GM18868 (cell line): ENCODE measurements around the gene ADPRM.

Source experiments
- ATAC-seq: cut with Tn5 transposase; IDR thresholded peaks from one replicate; pipeline ENCODE4 v1.9.1; 2021; ENCODE audit warnings: mild to moderate bottlenecking, moderate library complexity; ENCODE audit not compliant: unreplicated experiment

Gene ADPRM

GRCh38 chr17:10738521-10739258 is 41.3 kb downstream of the ADPRM start:
- no peak for ATAC-seq

- no peak for ATAC-seq
These were observed 42.0 kb downstream of the ADPRM start for GRCh38 chr17:10739386-10739785.

- no peak for ATAC-seq
These were observed 44.2 kb downstream of the ADPRM start for GRCh38 chr17:10741416-10742135.

GRCh38 chr17:10742431-10742830 is 45.0 kb downstream of the ADPRM start:
- no peak for ATAC-seq

DNA sequence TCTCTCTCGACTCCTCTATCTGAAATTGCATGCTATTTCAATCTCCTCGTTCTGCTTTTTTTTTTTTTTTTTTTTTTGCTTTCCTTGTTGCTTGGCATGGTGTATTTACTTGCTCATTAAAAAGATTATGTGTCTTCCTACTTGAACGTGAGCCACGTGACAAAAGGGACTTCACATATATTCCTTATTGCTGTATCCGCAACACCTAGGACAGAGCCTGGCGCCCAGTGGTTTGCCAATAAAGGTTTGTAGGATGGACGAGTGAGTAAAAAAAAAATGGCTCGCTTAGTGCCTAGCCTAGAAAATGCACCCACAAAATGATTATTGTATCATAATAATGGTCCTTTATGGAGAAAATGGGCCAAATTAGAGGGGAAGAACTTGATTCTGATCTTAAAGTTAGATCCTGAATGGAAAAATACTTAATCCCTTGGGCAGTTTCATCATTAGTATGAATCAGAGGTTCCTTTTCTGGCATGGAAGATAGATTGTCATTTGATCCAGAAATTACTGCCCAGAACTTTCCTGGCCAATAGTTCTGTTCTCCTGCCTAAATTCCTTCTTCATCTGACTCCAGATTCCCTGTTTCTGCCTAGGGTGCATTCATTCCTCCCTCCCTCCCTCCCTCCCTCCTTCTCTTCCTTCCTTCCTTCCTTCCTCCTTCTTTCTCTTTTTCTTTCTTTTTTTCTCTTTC is 46.1 kb downstream of the ADPRM start:
- ATAC-seq = no peak

DNA sequence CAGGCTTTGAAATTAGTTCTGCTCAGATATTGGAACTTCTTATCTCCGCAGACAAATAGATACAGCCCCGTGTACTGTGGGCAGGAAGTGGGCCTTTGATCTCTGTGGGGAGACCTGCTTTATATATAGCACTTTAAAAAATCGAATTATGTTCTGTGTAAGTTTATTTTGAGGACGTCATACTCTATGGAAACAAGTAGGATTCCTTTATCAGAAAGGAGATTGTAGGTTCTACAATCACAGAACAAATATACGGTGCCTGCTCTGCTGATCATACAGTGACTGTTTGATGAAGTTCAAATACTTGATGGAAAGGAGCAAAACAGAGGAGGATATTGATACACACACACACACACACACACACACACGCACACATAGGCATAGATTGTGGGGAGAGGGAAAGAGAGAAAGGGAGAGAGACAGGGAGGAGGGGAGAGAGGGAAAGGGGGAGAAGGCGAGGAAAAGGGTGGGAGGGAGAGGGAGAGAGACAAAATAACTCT is 47.2 kb downstream of the ADPRM start:
- ATAC-seq = no peak

GRCh38 chr17:10745231-10745630 is 47.8 kb downstream of the ADPRM start:
- ATAC-seq = no peak

- ATAC-seq = no peak
These were observed 51.3 kb downstream of the ADPRM start for GRCh38 chr17:10748531-10749181.

- no peak for ATAC-seq
These were observed 52.8 kb downstream of the ADPRM start for GRCh38 chr17:10750210-10750609.

- no peak for ATAC-seq
These were observed 54.2 kb downstream of the ADPRM start for GRCh38 chr17:10751563-10751962.

DNA sequence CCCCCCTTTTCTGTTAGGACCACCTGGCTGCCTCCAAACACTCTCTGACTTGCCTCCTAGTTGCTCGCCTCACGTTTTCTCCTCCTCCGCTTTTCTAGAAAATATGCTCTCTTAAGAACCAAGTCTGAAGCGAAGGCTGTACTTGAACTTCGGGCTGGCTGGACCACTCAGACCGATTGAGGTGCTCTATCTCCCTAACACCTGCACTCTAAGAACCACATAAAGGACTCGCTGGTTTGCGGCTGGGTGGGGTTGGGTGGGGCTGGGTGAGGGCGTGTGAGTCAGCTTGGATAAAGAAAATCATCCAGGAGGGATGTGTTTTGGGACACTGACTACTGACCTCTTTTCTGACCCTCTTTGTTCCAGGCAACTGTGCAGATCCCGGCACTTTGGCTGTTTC is 55.3 kb downstream of the ADPRM start:
- ATAC-seq = no peak

DNA sequence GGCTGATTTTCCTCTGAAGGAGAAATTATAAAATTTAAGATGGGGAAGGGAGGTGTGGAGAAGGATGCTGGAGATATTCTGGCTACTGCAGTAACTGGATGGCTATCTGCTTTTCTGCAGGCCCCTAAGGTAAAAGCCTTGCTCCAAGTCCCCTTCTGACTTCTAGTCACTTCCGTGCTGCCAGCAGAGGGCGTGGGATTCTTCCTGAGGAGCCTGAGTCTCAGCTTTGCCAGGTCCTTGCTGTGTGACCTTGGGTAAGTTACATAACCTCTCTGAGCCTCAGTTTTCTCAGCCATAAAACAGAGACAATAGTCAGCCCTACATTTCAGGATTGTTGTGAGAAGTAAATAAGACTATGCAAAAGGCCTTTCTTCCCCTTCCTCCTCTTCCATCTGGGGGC is 56.7 kb downstream of the ADPRM start:
- no peak for ATAC-seq

- ATAC-seq = no peak
These were observed 57.6 kb downstream of the ADPRM start for GRCh38 chr17:10754861-10755591.

GRCh38 chr17:10755592-10756127 is 58.3 kb downstream of the ADPRM start:
- ATAC-seq = no peak

GRCh38 chr17:10756185-10756584 is 58.8 kb downstream of the ADPRM start:
- ATAC-seq = no peak

GRCh38 chr17:10756619-10757018 is 59.2 kb downstream of the ADPRM start:
- ATAC-seq = no peak

DNA sequence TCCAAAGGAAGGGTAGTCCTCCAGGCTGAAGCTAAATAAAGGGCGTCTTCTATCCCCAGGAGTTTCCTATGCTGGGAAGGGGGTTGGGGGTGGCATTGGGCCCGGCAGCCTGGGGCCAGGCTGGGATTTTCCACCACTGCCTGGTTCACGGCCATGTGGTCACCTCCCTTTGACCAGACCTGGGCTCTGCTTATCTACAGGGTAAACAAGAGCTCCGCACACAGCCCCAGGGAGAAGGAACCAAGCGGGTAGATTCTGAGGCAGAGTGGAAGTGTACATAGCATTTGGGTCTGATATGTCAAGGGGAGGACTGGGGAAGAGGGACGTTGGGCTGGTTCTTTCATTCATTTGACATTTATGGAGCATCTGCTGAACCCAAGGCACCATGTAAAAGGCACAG is 59.7 kb downstream of the ADPRM start:
- no peak for ATAC-seq

DNA sequence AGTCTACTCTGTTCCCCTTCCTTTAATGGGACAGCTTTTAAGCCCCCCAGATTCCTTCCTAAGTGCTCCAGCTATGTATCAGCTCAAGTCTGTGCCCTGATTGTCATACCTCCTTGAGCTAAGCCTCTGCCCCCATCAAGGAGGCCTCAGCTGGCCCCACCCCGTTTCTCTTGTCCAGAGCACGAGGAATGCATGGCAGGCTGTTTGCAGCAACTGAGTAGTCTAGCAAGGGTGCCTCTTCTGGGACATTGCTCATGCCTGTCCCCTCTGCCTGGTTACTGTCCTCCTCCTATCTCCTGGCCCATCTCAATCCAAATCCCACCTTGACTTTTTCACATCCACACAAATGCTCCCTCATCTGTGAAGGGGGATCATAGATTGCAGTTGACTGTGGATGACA is 60.3 kb downstream of the ADPRM start:
- ATAC-seq = no peak

DNA sequence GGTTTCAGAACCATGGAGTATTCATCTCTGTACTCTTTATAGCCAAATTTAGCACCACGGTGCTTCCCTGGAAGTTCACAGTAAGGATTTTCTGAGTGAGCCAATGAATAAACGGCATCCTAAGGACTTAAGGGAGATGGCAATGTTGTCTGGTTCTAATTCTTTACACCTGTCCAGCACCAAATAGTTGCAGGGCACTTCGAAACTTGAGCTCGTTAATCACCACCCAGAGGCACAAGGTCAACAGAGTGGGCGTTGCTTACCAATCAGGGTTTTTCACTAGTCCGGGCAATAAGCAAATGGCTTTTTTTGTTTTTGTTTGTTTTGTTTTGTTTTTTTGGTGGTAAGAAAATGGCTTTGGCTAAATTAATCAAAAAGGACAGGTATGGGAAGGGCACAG is 60.7 kb downstream of the ADPRM start:
- no peak for ATAC-seq
